H1 (cell line): ENCODE results near the gene LEKR1. TPM values are rescaled to one million over a fixed set of nuclear protein-coding genes. Genes with fewer than 3 reads are reported as not detected.

Experiments
- CBX5 ChIP-seq: fragments of 300-800, 300-1000 bp; sonication (generic); IDR thresholded peaks from 2 replicates; pipeline ENCODE4 v1.7.1; 2016; ENCODE audit warnings: antibody characterized with exemption, low read length, low read depth
- GTF2F1 ChIP-seq: IDR thresholded peaks from 2 replicates; pipeline ENCODE4 v1.6.1; 2012; ENCODE audit warnings: low read depth, low read length, improper control_type of control experiment, borderline replicate concordance
- HDAC6 ChIP-seq: IDR thresholded peaks from one replicate; pipeline ENCODE4 v1.7.1; 2012; ENCODE audit warnings: low read depth, mild to moderate bottlenecking, inconsistent platforms, low read length, moderate library complexity
- KDM1A ChIP-seq: fragments of 200-600, 300-600 bp; sonication (generic); IDR thresholded peaks from 2 replicates; pipeline ENCODE4 v1.7.1; 2016; ENCODE audit warnings: mild to moderate bottlenecking, low read length, borderline replicate concordance
- KDM4A ChIP-seq: IDR thresholded peaks from one replicate; pipeline ENCODE4 v1.7.1; 2012; ENCODE audit warnings: low read depth, mild to moderate bottlenecking, moderate library complexity, low read length, inconsistent platforms; ENCODE audit not compliant: severe bottlenecking
- MAFK ChIP-seq: IDR thresholded peaks from 2 replicates; pipeline ENCODE4 v1.6.1; 2012; ENCODE audit warnings: low read depth, mild to moderate bottlenecking, improper control_type of control experiment, low read length
- RXRA ChIP-seq: IDR thresholded peaks from 2 replicates; pipeline ENCODE4 v1.6.1; 2011; ENCODE audit warnings: low read depth, mild to moderate bottlenecking, low read length, moderate library complexity; ENCODE audit not compliant: insufficient read depth
- SIX5 ChIP-seq: IDR thresholded peaks from 2 replicates; pipeline ENCODE4 v1.6.1; 2011; ENCODE audit warnings: mild to moderate bottlenecking, low read depth, low read length
- TBP ChIP-seq: IDR thresholded peaks from 2 replicates; pipeline ENCODE4 v1.6.1; 2011; ENCODE audit warnings: low read depth, low read length, improper control_type of control experiment
- YY1 ChIP-seq: IDR thresholded peaks from 2 replicates; pipeline ENCODE4 v1.6.1; 2011; ENCODE audit warnings: low read depth, mild to moderate bottlenecking, low read length
- ZNF274 ChIP-seq: IDR thresholded peaks from 2 replicates; pipeline ENCODE4 v1.7.0; 2012; ENCODE audit warnings: low read length, borderline replicate concordance; ENCODE audit errors: extremely low read depth
- polyA plus RNA-seq, 7 experiments: library from polyadenylated mRNA; depleted of rRNA in 3 of 7; stranded (reverse) in 5 of 7; unstranded in 2 of 7; fragments of >200 nt in 5 of 7; fragments of 200-250 nt in 2 of 7; gene quantifications; 1 replicate in 5 of 7; 2 replicates in 1 of 7; 4 replicates in 1 of 7; pipeline versions ENCODE4 v1.2.1 to v1.2.3, GENCODE V29; 2011 to 2013; ENCODE audit warnings: missing spikeins in 2 of 7, mixed read lengths in 2 of 7
- total RNA-seq: library from RNA; stranded (reverse); fragmentation: NEBNext Ultra II Directional; extraction: Animal tissue kit (Norgen Biotek cat#: 25700); gene quantifications from 2 replicates; pipeline ENCODE4 v1.2.1, GENCODE V29; 2021
- TF ChIP-seq, protein P1 (sequence below): fragments of 300-600 bp; sonication (generic); IDR thresholded peaks from 2 replicates; pipeline ENCODE4 v1.7.1; 2012; ENCODE audit warnings: low read length, moderate library complexity, mild to moderate bottlenecking, inconsistent platforms; ENCODE audit not compliant: insufficient replicate concordance

LEKR1 gene
- total and polyA plus RNA-seq, 2 of the 8 experiments (the other 6 are each of a cell fraction or from before 2014, with no cell fraction given): 0.08 TPM; not detected in 1

- TF ChIP-seq, protein P1, sequence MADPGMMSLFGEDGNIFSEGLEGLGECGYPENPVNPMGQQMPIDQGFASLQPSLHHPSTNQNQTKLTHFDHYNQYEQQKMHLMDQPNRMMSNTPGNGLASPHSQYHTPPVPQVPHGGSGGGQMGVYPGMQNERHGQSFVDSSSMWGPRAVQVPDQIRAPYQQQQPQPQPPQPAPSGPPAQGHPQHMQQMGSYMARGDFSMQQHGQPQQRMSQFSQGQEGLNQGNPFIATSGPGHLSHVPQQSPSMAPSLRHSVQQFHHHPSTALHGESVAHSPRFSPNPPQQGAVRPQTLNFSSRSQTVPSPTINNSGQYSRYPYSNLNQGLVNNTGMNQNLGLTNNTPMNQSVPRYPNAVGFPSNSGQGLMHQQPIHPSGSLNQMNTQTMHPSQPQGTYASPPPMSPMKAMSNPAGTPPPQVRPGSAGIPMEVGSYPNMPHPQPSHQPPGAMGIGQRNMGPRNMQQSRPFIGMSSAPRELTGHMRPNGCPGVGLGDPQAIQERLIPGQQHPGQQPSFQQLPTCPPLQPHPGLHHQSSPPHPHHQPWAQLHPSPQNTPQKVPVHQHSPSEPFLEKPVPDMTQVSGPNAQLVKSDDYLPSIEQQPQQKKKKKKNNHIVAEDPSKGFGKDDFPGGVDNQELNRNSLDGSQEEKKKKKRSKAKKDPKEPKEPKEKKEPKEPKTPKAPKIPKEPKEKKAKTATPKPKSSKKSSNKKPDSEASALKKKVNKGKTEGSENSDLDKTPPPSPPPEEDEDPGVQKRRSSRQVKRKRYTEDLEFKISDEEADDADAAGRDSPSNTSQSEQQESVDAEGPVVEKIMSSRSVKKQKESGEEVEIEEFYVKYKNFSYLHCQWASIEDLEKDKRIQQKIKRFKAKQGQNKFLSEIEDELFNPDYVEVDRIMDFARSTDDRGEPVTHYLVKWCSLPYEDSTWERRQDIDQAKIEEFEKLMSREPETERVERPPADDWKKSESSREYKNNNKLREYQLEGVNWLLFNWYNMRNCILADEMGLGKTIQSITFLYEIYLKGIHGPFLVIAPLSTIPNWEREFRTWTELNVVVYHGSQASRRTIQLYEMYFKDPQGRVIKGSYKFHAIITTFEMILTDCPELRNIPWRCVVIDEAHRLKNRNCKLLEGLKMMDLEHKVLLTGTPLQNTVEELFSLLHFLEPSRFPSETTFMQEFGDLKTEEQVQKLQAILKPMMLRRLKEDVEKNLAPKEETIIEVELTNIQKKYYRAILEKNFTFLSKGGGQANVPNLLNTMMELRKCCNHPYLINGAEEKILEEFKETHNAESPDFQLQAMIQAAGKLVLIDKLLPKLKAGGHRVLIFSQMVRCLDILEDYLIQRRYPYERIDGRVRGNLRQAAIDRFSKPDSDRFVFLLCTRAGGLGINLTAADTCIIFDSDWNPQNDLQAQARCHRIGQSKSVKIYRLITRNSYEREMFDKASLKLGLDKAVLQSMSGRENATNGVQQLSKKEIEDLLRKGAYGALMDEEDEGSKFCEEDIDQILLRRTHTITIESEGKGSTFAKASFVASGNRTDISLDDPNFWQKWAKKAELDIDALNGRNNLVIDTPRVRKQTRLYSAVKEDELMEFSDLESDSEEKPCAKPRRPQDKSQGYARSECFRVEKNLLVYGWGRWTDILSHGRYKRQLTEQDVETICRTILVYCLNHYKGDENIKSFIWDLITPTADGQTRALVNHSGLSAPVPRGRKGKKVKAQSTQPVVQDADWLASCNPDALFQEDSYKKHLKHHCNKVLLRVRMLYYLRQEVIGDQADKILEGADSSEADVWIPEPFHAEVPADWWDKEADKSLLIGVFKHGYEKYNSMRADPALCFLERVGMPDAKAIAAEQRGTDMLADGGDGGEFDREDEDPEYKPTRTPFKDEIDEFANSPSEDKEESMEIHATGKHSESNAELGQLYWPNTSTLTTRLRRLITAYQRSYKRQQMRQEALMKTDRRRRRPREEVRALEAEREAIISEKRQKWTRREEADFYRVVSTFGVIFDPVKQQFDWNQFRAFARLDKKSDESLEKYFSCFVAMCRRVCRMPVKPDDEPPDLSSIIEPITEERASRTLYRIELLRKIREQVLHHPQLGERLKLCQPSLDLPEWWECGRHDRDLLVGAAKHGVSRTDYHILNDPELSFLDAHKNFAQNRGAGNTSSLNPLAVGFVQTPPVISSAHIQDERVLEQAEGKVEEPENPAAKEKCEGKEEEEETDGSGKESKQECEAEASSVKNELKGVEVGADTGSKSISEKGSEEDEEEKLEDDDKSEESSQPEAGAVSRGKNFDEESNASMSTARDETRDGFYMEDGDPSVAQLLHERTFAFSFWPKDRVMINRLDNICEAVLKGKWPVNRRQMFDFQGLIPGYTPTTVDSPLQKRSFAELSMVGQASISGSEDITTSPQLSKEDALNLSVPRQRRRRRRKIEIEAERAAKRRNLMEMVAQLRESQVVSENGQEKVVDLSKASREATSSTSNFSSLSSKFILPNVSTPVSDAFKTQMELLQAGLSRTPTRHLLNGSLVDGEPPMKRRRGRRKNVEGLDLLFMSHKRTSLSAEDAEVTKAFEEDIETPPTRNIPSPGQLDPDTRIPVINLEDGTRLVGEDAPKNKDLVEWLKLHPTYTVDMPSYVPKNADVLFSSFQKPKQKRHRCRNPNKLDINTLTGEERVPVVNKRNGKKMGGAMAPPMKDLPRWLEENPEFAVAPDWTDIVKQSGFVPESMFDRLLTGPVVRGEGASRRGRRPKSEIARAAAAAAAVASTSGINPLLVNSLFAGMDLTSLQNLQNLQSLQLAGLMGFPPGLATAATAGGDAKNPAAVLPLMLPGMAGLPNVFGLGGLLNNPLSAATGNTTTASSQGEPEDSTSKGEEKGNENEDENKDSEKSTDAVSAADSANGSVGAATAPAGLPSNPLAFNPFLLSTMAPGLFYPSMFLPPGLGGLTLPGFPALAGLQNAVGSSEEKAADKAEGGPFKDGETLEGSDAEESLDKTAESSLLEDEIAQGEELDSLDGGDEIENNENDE: no peak
- TF ChIP-seq TBP (no peak), ZNF274 (no peak), CBX5 (no peak), MAFK (no peak), YY1 (no peak), HDAC6 (no peak), SIX5 (no peak), KDM1A (no peak), GTF2F1 (no peak), RXRA (no peak), KDM4A (no peak)
These were observed 219.2 kb downstream of the LEKR1 start (continued) for GRCh38 chr3:157045238-157045850.
